GM19395 (cell line): ENCODE measurements around the gene MOB2.

Source experiments
- ATAC-seq: cut with Tn5 transposase; IDR thresholded peaks from one replicate; pipeline ENCODE4 v1.9.1; 2021; ENCODE audit warnings: mild to moderate bottlenecking, moderate library complexity; ENCODE audit not compliant: unreplicated experiment

Gene MOB2

GRCh38 chr11:1475841-1476240 lies 10.7 kb downstream of the MOB2 start:
- no peak for ATAC-seq

- ATAC-seq = no peak
These were observed 12.8 kb downstream of the MOB2 start for GRCh38 chr11:1473786-1474185.

- no peak for ATAC-seq
These were observed 13.5 kb downstream of the MOB2 start for GRCh38 chr11:1473011-1473628.

DNA sequence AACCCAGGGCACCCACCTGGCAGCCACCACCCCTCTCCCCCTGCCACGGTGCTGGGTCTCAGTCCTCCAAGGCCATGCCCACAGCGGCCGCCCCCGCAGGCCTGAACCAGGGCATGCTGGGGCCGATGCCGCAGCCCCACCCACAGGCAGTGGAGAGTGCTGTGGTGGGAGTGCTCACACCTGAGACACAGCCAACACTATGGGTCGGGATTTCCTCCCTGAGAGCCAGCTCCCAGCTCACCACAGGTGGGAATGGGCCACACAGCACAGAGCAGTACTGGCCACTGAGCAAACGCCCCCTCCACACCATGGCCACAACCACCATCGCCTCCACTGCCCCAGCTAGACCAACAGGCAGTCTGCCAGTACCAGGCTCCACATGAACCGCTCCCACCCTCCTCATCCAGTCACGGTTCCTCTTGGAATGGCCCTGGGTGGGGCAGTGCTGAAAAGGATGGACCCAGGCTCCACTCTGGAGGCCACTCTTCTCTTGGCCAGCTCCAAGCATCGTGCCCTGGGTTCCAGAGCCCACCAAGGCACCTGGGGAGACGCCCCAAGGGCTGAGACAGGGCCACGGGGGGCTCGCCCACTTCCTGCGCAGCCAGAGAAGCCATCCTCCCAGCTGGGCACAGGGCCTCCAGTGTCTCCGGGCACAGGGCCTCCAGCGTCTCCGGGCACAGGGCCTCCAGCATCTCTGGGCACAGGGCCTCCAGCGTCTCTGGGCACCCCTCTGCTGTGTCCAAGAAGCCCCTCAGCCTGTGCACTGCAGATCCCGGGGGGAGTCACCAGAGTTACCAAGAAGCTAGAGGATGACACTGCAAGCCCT lies 14.2 kb downstream of the MOB2 start:
- no peak for ATAC-seq

DNA sequence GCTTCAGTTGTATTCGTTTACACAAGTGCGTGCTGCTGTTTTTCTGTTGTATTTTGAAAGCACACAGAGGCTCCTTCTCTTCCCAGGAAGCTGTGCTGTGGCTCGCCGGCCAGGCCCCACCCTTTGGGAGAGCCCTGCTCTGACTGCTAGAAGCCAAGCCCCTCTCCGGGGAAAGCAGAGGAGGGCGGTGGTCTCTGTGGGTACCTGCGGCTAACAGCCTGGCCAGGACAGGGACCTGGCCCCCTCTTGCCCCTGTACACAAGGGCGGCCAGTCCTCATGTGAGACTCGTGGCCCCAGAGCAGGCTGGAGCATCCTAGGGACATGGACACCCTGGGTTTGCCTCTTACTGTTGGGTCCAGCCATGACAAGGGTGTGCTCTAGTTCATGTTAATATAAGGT lies 14.8 kb downstream of the MOB2 start:
- no peak for ATAC-seq

DNA sequence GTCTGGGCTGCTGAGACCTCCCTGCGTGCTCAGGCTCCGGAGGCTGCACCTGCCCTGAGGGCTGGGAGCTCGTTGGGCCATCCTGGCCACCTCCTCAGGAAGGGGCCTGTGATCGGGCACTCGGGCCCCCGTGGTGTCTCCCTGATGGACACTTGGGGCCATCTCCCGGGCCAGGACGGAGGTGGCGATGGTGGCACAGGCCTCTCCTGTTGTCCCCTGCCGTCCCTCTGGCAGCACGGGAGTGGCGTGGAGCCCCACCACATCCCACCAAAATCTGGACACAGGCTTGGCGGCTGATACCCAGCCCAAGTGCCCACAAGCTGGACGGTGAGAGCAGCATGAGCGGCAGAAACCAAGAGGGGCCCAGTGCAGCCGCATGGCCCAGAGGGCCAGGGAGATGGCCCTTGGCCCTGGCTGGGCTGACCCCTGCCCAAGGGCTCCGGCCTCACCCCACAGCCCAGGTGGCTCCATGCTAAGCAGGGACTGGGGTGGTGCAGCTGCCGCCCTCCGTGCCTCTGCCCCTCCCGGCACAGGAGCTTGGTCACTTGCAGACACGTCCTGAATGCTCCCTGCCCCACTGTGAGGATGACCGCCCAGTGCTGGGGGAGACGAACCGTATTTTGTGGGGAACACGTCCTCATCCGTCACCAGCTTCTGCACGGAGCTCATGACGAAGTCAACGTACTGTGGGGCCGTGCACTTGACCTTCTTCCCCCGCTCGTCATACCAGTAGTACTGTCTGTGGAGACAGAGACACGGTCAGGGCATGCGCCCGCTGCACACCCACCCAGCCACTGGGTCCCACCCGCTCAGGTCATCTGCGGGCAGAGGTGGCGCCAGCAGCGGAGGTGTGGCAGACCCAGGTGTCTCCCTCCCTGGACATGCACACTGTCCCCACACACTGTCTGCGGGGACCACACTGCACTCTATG lies 15.6 kb downstream of the MOB2 start:
- no peak for ATAC-seq

- ATAC-seq = no peak
These were observed 16.5 kb downstream of the MOB2 start for GRCh38 chr11:1469911-1470680.

GRCh38 chr11:1469287-1469910 lies 17.2 kb downstream of the MOB2 start:
- ATAC-seq = no peak

DNA sequence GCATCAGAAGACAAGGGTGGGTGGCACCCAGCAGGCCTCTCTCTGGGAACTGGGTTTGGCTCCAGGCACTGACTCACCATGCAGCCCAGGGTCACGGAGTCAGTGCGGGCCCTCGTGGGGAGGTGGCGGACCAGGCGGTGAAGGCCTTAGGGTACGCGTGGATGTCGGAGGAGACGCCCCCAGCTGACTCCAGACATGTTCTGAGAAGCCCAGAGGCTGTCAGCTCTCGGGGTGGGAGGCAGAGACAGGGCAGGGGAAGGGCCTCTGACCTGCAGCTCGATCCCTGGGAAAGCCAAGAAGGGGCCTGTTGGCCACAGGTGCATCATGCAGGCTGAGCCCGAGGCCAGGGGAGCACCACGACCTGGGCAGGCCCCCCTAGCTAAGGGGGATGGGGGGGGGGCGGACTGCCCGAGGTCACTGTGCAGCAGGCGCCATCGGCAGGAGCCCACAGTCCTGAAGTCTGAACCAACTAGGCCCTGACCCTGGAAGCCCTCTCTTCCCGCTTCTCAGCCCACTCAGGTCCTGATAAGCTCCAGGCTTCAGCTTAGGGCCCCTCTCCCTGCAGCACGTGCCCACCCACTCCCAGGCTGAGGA lies 18.0 kb downstream of the MOB2 start:
- ATAC-seq = no peak

- no peak for ATAC-seq
These were observed 18.6 kb downstream of the MOB2 start for GRCh38 chr11:1468002-1468401.

GRCh38 chr11:1467270-1467669 lies 19.3 kb downstream of the MOB2 start:
- no peak for ATAC-seq

GRCh38 chr11:1466784-1467183 lies 19.8 kb downstream of the MOB2 start:
- ATAC-seq = no peak

DNA sequence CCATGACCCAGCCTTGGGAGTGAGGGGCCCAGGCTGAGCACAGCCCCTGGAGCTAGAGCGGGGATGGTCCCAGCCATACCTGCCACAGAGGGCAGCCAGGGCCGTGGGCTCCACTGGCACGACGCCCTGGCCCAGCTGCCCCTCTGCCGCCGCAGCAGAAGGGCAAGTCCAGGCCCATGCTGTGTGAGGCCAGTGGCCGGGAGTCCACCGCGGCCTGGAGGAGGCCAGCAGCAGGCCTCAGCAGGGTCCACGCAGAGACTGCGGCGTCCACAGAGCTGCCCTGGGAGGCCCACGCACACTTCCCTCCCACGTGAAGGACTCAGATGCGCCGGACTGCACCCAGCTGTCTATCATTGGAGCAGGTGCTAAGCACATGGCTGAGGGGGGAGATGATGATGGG lies 23.5 kb downstream of the MOB2 start:
- no peak for ATAC-seq

- ATAC-seq = no peak
These were observed 23.9 kb downstream of the MOB2 start for GRCh38 chr11:1462698-1462975.

DNA sequence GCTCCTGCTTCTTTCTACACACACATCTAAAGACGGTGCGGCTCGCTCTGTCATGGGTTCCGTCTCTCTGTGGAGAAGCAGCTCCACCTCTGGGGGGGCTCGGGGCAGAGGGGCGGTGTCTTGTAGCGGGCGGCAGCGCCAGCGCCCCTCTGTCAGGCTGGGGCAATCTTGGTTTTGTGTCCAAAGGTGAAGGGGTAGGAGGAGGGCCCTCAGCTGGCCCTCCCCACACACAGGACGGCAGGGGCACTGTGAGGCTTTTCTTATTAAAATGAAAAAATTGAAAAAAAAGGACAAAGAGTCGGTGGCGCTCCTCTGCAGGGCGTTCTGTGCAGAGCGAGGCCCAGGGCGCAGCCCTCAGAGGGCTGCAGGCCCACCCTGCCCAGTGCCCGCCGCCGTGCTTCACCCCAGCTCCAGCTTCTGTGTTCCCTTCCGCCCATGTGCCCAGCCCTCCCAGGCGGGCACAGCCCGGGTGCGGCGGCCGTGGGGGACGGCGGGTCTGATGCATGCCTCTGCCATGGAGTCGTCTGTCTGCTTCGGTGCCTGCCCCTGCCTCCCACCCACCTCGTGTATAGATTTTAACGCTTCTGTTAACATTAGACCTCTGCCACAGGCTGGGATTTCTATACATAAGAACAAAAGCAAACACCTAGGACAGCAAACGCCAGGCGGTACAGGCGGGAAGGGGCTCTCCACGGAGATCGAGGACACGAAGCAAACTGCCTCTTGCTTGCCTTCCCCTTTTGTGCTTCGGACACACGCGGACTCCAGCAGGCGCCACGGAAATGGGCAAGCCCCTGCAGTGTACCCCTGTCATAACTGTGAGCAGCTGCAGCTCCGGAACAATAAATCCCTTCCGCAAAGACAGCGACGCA lies 24.5 kb downstream of the MOB2 start:
- no peak for ATAC-seq

DNA sequence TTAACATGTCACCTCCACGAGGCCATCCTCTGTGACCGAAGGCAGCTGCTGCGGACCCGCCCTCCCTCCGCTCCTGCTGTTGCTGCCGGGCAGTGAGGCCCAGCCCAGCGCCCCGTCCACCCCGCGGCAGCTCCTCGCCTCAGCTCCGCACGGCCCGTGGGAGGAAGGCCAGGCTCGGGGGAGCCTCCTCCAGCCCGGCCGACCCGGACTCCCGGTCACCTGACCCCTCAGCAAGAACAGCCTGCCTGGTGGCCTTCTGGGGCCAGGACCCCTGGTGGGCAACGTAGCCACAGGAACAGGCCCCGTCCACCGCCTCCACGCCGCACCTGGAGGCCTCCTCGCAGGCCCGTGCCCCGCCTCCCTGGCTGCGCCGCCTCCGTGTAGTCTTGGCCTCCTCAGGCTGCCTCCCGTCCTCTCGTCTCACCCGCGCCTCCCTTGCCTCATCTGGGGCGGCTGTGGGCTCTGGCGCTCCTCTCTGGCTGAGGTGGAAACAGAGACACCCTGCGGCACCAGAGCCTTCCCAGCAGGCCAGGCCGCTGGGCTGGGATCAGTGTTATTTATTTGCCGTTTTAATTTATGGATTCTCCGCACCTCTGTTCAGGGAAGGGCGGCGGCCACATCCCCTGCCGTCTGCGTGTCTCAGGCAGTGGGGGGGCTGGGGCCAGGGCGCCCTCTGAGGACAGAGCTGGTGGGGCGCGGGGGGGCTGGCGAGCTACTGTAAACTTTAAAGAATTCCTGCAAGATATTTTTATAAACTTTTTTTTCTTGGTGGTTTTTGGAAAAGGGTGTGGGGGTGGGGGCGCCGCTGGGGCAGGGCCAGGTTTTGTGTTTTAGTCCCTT lies 25.4 kb downstream of the MOB2 start:
- no peak for ATAC-seq

- no peak for ATAC-seq
These were observed 26.1 kb downstream of the MOB2 start for GRCh38 chr11:1460396-1460985.
